ENCODE data around the gene NUBP1.
"Not testable (repeated sequence)": the region's sequence is repeated elsewhere in the genome, so short reads cannot be mapped to it uniquely, and the experiment has no call there.

NUBP1 gene

DNA sequence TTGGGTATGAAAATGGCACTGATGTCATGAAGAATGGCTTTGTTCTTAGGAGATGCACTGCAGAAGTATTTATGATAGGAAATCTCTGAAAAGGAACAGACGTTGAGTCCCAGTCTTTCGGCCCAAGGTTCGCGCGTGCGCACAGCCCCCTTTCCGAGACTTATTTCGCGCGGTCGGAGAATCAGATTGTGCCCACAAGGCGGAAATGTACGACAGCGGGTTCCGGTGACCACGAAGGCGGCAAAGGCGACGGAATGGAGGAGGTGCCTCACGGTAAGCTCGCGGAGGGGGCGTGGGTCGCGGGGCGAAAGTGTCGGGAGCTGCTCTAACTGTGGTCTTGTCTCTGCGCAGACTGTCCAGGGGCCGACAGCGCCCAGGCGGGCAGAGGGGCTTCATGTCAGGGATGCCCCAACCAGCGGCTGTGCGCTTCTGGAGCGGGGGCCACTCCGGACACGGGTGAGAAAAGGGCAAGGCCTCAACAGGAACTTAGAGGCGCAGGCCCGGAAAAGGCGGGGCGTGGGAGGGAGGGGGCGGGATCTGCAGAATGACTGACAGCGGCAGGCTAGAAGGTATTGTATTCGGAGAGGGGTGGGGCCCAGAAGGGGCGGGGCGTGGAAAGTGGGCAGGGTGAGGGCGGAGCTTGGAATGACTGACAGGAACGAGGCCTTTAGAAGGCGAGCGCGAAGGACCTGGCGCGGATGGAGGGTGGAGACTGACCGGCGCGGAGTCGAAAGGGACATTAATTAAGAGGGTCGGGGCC, at the start of gene NUBP1:
TSS of gene NUBP1 (plus strand) at position 233 of the 760 bp plus-strand sequence. CDS start at position 255, 22 bp downstream.
- peak; percentile 87 for DNase-seq

DNA sequence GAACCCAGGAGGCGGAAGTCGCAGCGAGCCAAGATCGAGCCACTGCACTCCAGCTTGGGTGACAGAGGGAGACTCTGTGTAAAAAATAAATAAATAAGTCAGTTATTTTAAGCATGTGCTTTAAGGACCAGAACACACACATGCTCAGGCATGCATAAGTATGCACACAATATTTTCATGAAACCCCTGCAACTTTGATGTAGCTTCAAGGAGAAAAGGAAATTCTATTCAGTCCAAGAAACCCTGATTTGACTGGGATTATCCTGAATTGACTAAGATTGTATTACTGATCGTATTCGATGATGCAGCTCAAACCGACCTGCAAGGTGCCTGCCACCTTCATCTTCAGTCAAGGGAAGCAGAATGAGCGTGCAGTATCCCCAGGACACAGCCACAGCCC, 49.8 kb upstream of the NUBP1 start:
- no peak for DNase-seq

DNA sequence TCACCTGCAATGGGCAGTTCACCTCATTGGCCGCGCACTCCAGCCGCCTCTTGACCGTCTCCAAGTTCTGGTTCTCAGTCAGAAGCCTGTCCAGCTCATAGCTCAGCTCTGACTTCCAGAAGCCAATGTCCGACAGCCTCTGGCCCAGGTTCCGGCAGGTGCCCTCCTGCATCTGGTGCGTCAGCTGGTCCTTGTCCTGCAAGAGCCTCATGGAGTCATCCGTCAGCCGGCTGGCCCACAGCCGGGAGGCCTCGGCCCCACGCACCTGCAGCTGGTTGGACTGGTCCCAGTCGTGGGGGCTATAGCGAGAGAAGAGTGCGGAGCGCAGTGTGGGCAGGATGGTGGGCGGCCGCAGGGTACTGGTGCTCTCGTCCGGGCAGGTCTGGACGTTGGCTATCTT, 49.3 kb upstream of the NUBP1 start:
- no peak for DNase-seq

DNA sequence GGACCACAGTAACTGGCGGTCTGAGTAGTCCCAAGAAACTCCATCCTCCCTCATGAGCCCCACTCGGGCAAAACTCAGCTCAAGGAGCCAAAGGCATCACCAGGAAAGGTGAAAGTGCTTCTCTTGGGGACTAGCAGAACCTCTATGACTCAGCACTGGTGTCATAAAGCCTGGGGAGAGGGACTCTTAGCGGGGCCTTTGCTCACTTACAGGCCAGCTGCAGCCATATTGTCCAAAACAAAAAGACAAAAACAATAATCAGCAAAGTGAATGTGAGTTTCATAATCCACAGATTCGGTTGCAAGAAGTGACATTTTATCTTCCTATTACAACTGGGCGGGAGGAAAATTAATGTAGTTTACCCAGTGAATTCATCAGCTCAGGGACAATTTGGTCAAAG, 48.8 kb upstream of the NUBP1 start, which contains the start of gene TEKT5:
TSS of gene TEKT5 (minus strand) at position 101 of the 400 bp plus-strand sequence. CDS start at position 44, 57 bp downstream.
- DNase-seq, result no peak

DNA sequence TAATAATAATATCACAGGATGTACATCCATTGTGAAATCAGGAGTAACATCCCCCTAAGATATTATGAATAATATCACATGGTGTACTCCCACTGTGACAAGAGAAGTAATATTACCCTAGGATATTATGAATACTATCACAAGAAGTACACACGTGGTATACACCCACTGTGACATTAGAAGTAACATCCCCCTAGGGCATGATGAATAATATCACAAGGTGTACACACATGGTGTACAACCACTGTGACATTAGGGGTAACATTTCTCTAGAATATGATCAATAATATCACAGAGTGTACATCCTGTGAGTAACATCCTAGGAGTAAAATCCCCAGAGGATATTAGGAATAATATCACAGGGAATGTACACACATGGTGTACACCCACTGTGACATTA, 43.9 kb upstream of the NUBP1 start:
- no peak for DNase-seq

DNA sequence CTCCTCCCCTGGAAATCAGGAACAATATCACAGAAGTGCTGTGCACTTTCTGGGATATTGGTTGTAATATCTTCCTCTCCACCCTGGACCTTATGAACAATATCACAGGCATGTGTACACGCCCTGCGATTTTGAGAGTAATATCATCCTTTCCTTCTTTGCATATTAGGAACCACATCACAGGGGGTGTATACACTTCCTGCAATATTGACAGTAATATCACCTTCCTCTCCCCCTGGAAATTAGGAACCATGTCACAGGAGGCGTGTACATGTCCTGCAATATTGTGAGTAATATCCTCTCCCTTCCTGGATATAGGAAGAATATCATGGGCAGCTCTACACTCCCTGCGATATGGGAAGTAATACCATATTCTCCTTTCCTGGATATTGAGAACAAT, 34.7 kb upstream of the NUBP1 start:
- no peak for DNase-seq

DNA sequence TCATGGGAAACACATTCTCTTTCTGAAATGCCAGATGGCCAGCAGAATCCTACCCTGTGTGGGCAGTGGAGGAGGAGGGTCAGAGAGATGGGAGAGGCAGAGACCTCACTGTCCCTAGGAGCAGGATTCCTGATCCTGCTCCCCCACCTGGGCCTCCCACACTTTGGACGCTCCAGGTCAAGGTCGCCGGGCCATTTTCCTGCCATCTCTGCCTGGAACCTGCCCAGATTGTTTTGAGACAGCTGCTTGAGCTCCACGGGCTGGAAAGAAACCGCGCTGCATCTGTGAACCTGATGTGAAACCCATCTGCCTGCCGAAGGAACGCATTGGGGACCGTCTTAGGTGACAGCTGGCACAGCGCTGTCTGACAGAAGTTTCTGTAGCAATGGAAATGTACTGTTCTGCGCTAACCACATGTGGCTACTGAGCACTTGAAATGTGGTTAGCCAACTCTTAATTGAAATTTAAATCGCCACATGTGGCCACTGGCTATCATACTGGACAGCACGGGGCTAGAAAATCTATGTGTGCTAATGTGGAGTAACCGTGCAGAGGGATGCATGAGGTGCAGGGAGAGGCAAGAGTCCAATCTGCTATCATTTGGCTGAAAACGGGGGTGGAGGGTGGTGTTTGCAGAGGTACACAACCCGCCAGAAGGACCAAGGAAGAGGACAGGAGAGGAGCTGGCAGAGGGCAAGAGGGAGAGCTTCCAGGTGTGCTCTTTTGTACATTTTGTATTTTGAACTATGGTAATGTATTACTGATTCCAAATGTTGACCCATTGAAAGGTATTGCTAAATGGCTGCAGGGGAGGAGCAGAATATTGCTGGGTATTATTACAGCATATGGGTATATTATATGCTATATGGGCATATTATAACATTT, 15.4 kb upstream of the NUBP1 start:
- DNase-seq, result no peak

DNA sequence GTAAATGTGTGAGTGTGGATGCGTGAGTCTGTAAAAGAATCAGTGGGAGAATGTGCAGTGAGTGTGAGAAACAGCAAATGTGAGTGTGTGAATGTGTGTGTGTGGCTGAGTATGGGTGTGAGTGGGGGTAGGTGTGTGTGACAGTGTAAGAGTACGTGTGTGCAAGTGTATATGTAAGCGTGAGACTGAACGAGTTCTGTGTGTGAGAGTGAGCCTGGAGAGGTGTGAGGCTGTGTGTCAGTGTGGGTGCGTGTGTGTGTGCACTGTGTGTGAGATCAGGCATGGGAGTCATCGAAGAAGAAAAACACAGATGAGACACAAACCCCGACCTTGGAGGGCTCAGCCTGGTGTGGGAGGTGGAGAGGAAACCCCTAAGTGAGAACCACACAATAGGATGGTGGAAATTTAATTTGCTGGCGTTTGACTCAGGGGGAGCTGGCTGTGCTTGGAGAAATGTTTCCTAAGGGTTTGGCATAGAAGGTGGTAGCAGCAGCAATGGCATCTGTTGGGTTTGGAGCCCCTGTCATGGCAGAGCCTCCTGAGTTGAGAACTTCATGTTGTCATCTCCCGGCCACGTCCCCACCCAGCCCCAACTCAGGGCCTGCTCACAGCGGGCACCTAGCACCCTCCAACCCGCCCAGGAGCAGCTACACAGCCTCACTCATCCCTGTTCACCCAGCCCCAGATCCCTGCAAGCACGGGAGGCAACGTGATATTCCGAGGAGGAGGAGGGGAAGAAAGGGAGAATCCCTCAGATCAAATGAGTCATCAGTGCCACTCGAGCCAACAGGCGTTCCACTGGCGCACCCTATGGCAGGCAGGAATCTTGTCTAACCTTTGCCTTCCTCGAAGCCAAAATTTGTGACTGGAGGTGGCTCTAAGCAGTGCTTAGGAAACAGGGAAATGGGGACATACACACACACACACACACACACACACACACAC, 14.3 kb upstream of the NUBP1 start:
- DNase-seq, result peak; percentile 56

DNA sequence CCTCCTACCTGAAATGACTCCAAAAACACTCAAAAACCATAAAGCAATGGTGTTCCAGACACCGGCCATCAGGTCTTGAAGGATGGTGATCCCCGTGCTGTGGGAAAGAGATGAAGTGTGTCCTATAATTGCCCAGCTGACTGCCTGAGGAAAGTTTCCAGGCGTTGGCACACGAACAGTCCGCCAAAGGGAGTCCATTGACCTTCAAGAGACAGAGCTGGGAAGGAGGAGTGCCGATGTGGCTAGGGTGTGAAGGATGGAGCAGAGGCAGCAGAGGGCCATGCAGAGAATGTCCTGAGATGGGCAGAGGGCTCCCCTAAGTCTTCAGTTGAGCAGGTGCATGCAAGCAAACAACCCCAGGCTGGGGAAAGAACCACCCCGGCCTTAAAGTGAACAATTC, 11.9 kb upstream of the NUBP1 start:
- no peak for DNase-seq

DNA sequence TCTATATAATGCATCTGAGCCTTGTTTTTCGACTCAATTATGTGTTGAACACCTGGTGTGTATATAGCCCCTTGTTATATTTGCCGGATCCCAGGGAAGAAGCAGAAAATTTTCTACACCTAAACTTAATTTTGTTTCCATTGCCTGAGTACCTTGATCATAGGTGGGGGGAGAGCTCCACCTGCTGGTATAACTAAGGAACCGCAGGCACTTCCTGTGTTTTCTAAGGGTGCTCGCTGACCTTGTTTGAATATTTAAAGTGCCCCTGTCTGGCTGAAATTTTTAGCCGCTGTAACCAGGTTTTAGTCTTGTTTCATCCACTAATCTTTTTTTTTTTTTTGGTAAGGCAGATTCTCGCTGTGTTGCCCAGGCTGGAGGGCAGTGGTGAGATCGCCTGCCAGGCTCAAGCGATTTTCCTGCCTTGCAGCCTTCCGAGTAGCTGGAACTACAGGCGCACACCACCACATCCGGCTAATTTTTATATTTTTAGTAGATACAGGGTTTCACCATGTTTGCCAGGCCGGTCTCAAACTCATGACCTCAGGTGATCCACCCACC, 6.5 kb upstream of the NUBP1 start:
- peak; percentile 42 for DNase-seq

DNA sequence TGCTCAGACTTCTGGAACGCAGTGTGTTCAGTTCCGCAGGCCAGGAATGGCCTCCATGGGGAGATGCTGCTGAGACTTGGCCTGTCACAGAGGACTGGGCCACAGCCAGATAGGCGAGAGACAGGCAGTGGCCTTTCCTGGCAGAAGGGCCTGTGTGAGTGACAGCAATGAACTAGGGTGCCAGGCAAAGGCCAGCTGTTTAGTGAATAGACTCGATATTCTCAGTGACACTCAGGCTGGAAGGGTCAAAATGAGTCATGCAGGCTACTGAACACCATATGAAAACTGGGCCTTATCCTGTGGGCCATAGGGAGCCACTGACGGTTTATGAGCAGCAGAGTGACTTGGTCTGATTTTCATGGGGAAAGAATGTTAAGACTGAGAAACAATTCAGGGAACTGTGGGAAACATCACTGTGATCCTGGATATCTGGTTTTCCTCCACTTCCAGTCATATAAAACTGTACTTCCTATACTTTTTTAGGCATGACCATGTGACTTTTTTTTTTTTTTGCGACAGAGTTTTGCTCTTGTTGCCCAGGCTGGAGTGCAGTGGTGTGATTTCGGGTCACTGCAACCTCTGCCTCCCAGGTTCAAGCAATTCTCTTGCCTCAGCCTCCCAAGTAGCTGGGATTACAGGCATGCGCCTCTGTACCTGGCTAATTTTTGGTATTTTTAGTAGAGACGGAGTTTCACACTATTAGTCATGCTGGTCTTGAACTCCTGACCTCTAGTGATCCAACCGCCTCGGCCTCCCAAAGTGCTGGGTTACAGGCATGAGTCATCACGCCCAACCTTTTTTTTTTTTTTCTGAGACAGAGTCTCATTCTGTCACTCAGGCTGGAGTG, 5.2 kb upstream of the NUBP1 start:
- DNase-seq, result peak; percentile 30

DNA sequence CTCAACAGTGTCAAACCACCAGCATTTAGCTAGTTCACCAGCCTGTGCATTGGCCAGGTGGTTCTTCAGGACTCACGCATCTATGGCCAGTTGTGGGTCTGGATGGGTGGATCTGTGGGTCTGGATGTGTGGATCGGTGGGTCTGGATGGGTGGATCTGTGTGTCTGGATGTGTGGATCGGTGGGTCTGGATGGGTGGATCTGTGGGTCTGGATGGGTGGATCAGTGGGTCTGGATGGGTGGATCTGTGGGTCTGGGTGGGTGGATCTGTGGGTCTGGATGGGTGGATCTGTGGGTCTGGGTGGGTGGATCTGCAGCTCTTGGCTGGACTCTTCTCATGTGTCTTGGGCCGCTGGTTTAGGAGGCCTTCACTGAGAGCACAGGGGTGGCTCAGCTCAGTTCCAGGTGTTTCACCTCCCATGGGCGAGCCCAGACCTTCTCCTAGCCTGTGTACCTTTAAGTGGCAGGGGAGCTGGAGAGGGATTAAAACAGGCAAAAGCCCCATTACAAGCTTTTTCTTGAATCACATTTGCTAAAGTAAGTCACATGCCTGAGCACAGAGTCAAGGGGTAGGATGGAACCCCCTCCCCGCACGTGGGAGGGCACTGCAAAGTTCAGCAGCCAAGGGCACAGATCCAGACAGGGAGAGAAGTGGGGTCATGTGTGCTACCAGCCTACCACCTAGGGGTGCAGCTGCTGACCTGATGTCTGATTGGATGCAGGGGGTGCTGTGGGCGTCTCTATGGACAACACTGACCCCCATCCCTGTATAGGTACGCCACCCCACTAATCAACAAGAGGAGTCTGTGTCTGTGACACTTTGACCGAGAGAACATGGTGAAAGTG, 3.4 kb upstream of the NUBP1 start:
- DNase-seq, result no peak

DNA sequence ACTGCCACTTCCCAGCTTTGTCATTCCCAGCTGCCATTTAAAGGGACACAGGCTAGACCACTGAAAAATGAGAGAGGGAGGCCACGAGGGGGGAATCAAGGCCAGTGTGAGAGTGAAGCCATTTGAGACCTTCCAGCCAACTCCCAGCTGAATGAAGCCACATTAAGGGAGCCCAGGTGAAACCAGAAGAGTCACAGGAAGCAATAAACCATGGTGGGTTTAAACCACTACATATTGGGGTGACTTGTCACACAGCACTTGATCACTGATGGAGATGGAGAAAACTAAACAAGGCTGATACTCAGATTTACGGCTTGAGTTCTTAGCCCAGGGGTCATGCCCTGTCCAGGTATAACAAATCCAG, 2.8 kb upstream of the NUBP1 start:
- no peak for DNase-seq

DNA sequence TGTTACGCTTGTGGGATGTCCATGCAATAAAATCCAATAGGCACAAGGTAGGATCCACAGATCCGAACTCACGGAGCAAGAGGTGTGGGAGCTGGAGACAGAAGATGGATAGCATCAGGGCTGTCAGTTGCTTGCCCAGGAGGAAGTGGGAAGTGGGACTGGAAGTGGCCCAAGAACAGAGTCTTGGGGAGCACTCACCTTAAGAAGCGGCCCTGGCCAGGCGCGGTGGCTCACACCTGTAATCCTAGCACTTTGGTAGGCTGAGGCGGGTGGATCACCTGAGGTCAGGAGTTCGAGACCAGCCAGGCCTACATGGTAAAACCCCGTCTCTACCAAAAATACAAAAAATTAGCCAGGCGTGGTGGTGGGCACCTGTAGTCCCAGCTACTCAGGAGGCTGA, 2.4 kb upstream of the NUBP1 start:
- DNase-seq, result not testable (repeated sequence)

DNA sequence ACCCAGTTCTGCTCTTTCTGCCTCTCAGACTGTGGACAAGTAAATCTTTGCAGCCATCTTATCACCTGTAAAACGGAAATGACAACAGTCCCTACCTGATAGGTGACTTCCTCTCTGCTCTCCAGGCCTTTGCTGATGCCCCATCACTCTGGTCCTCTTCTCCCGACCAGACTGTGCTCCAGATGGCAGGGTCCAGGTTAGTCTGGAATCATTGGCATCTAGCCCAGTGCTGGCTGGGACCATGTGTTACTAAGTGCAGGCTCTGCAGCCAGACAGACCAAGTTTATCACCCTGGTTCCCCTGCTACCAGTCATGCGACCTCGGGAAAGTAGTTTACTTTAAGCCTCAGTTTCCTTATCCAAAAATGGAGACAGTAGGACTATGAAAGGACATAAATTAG, 1.8 kb upstream of the NUBP1 start:
- no peak for DNase-seq

DNA sequence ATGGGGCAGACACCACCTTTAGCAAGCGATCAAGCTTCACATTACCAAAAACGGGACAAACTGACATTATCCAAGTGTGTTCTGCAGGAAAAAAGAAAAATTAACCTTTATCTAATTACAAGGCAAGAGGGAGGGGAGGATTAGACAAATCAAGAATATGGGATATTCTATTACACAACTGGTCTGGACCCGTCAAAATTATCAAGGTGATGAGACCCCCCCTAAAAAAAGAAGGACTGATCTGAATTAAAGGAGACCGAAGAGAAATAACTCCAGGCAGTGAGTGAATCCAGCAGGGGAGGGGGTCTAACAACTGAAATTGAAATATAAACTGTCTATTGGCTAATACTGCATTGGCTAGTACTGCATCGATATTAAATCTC, 424 bp upstream of the NUBP1 start:
- DNase-seq, result no peak

DNA sequence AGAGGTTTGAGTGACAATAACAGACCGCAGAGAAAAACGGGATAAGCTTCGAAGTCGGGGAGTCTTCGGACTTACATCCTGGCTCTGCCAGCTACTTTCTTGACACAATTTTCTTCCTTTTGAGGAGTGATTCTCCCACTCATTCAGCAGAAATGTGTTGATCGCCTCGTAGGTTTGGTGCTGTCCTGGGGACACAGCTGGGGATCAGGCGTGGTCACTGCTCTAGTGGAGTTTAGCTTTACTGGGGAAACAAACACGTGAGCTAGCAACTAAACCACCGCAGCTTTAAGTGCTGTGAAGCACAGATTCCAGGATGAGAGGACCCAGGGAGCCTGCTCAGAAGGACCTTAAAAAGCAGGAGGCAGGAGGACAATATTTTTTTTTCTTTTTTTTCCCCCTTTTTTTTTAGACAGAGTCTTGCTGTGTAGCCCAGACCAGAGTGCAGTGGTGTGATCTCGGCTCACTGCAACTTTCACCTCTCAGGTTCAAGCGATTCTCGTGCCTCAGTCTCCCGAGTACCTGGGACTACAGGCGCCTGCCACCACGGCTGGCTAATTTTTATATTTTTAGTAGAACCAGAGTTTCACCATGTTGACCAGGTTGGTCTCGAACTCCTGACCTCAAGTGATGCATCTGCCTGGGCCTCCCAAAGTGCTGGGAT, 858 bp downstream of the NUBP1 start:
- no peak for DNase-seq

DNA sequence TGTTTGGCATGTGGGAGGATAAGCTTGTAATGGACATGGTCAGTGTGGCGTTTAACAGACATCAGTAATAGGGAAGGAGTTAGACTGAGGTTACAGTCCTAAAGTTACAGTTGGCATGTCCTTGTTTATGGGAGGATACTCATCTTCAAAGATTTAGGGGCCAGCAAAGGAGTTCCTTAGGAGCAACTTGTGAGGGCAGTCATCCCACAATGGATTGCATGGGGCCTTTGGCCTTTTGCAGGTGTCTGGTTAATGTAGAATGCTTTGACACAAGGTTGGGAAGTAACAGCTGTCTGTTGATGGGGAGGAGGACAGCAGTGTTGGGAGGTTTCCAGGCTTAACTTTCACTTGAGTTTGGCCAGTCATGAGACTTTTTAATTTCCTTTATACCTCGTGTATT, 2.2 kb downstream of the NUBP1 start:
- no peak for DNase-seq

DNA sequence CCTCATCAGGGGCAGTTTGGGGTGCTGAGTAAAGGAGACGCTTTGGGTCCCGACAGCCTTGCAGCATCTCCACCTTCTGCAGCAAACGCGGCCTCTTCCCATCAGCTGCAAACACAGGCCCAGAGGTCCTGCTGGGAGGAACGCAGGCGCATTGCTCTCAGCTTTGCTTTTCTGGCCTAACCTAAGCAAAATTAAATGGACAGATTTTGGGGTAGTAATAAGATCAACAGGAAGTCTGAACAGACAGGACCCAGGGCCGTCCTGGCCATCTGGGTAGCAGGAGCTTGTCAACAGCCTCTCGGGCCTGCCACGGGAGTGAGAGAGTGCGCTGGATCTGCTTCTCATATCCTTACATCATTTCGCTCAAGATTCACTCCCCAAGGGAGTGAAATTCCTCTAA, 7.2 kb downstream of the NUBP1 start:
- no peak for DNase-seq

DNA sequence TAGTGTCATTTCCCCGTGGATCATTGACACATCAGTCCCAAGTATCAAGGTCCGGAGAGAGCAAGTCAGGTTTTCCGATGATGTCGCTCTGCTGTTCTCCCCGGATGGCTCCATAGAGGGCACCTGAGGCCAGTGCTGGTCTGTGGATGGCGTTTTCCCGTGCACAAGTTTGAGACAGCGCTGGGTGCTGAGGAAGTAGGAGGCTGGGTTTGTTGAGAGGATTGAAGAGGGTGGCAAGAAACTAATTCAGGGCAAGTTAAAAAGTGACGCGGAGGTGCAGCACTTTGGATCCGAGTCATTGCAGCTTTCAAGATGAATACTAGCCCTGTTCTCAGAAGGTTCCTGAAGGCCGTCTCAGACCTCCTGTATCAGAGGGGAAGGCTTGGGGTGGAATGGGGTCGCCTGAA, 7.7 kb downstream of the NUBP1 start:
- no peak for DNase-seq

Measured in kidney glomerular epithelial cell (primary cell).